Activated CD4-positive, alpha-beta T cell treated with anti-CD3 and anti-CD28 coated beads for 4 hours (primary cell): ENCODE data around the gene GZMB.
"Not testable (repeated sequence)": the region's sequence is repeated elsewhere in the genome, so short reads cannot be mapped to it uniquely, and the experiment has no call there.

ENCODE experiments used
- DNase-seq, 2 donors: peaks; one replicate each; pipeline ENCODE4 v3.0.0-alpha.2; 2020

Gene GZMB

DNA sequence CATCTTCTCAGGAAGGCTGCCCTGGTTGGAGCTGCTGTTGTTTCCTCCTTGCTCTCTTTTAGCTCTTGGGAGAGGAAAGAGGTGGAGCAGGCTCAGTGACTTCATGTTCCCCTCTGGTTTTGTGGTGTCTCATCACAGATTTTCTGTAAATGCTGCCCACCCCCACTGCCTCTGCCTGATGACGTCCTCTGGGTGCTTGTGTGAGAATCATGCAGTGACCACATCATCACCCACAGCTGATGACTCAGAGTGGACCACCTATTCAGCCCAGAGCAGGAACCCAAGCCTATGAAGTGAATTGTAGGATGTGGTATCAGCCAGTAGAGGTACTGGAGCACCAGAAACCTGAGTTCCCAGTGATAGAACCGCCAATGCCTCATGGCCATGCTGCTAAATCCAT is at the start of gene GZMB:
Gene GZMB, minus strand, starts transcription at position 33 of the 400 bp plus-strand sequence. Its CDS starts 30 bp downstream, at position 3.
- peak; percentile 47 for DNase-seq

DNA sequence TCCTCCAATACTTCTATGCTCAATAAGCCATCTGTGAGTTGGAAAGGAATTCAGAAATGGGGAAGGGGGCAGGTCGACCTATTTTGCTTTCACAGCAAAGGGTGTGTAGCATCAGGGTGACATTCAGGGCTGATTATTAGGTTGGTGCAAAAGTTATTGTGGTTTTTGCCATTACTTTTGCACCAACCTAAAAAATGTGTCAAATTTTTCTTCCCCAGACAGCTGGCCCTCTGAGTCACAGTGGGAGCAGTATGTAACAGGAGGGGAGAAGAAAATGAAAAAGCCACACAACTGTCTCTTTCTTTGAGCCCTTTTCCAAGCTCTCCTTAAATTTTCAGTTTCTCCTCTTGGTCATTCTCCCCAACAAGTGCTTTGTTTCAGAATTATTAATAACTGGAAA is 47.1 kb upstream of the GZMB start:
- no peak for DNase-seq

DNA sequence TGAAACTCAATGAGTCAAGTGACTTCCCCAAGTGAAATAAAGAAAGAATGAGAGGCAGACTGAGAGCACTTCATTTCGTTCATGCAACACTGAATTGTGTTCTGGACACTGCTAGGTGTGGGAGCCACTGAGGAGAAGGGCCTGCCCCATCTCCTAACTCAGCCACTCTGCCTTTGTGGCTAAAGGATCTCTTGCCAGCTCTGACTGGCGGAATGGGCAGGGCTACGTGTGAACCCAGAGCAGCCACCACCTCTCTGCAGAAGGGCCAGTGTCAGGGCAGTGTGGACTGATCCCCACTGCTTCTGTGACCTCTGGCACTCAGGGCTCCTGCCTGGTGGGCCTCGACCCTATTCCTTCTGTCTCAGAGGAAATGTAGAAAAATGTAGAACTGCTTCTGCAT is 46.5 kb upstream of the GZMB start:
- no peak for DNase-seq

- DNase-seq: no peak
Measured at GRCh38 chr14:24679248-24679961, 45.4 kb upstream of the GZMB start.

GRCh38 chr14:24678801-24679247 is 44.8 kb upstream of the GZMB start:
- DNase-seq: peak; percentile 84 to 85

GRCh38 chr14:24677956-24678355 is 44.0 kb upstream of the GZMB start:
- no peak for DNase-seq

GRCh38 chr14:24674204-24674970 is 40.4 kb upstream of the GZMB start:
- peak; percentile 34 to 43 for DNase-seq

- DNase-seq: peak; percentile 71 to 73
Measured at GRCh38 chr14:24673534-24674203, 39.7 kb upstream of the GZMB start.

DNA sequence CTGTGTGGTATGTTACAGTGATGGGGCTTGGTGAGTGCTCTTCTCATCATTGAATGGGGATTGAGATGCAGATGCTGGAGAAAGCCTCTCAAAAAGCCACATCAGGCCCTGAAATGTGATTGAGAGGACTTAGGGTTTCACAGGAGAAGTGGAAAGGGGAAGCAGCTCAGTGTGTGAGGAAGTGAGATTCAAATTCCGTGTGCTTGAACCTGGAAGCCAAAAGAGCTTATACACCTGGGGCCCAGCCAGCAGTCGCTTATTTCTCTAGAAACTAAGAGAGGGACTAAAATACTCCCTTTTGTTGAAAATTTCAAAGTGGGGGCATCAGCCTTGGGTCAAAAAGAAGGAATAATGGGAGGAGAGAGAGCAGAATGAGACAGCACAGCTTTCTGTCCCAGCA is 39.1 kb upstream of the GZMB start:
- DNase-seq: no peak

DNA sequence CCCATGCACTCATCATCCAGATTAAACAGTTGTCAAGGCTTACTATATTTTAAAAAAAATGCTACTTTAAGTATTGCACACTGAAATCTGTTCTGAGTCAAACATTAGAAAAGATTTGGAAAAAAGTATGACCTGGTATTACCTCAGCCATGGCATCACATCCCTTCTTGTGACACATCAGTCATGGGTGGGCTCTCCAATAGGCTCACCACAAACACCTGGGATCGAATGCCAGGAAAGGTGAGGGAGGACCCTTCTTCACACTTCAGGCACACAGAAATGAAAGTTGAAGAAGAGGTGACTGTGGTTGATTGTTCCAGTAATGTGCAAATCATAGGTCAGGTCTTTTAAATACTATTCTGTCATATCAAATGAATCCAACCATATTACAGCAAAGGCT is 36.6 kb upstream of the GZMB start:
- DNase-seq: no peak

DNA sequence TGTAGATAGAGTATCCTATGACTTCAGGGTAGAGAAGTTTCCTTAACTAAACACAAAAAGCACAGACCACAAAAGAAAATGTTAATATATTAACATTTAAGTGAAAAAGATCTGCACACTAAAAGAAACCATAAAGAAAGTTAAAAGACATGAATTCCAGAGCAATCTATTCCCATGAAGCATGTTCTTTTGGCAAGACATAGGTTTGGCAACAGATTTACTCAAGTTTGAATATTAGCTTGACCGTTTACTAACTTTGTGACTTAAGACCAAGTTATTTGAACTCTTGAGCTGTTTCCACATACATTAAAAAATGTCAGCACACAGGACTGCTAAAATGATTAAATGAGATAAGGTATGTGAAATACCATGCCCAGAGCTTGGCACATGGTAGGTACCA is 35.7 kb upstream of the GZMB start:
- DNase-seq: no peak

GRCh38 chr14:24665440-24665991 is 31.5 kb upstream of the GZMB start:
- DNase-seq: no peak

- no peak for DNase-seq
Measured at GRCh38 chr14:24664366-24664765, 30.4 kb upstream of the GZMB start.

DNA sequence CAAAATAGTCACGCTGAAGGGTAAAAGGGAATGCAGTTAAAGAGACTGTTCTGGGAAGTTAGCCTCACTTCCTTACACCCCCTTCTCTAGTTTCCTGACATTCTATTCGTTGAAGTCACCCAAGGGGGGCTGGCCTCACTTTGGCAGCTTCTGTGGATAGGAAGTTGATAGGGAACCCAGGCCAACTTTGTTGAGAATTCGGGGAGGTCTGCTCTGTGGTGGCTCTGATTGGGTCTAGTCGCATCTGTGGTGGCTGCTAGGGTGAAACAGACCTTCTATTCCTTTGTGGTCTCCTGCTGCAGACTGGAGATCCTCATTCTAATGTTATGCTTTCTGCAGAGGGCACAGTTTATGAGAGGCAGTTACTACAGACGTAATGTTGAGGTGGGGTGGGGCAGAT is 28.8 kb upstream of the GZMB start:
- DNase-seq: no peak

GRCh38 chr14:24659916-24660570 is 26.1 kb upstream of the GZMB start:
- no peak for DNase-seq

- not testable (repeated sequence) for DNase-seq
Measured at GRCh38 chr14:24648361-24648760, 14.4 kb upstream of the GZMB start.

DNA sequence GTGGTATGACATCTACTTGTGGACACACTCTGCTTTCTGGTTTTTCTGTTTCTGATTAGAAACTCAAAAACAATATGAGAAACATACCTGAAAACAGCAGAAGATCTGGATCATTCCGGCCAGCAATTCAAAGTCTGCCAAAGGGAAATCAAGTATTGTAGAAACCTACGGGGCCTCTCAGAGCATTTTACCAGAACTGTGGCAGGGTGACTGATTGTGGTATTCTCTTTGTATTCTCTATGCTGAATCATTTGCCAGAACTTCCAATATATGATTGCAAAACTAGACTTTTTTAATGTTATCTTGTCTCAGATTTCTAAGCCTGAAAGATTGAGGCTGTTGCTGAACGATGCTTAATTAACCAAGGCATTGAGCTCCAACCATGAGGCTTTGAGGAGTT is 5.9 kb upstream of the GZMB start:
- DNase-seq: no peak

GRCh38 chr14:24639270-24639669 is 5.3 kb upstream of the GZMB start:
- DNase-seq: no peak

DNA sequence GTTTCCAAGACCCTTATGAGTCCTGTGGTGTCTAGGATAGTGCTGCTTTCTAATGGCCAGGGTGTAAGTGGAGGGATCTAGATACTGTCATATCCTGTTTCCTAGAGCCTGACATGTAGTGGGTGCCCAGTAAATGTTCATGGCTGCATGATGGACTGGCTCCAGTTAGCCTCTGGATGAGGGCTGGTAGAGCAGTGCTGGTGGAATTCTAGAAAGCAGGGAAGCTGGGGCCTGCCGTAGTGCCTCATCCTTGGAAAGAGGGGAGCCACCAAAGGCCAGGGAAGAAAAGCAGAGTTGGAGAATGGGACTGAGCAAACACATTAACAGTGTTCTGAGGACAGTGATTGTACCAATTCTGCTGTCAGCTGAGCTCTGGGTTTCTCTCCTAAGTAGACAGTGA is 637 bp downstream of the GZMB start:
- no peak for DNase-seq

DNA sequence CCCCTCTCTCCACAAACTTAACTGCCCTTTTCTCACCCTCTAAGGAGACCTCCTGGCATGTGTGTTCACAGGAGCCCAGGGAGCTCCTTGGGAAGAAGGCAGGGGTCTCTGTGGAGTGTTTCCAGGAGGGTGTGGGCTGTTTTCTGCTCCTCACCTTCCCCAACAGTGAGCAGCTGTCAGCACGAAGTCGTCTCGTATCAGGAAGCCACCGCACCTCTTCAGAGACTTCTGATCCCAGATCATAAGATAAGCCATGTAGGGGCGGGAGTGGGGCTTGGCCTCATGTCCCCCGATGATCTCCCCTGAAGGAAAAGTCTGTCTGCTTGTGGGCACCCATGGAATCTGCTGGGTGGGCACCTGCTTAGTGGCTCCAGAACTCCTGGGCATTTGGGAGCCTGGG is 1.2 kb downstream of the GZMB start:
- no peak for DNase-seq

DNA sequence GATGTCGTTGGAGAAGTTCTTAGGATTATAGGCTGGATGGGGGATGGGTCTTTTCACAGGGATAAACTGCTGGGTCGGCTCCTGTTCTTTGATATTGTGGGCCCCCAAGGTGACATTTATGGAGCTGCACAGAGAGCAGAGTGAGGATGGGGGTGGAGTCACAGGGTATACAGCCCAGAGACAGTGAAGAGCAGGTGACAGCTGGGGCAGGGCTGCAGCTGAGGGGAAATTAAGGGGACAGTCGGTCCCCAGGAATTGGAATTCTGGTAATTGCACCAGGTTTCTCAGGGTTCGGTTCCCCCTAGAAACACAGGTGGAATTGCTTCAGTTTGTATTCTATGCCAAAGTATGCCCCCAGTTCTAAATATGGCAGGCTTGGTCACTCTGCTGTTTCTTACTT is 1.7 kb downstream of the GZMB start:
- DNase-seq: no peak

DNA sequence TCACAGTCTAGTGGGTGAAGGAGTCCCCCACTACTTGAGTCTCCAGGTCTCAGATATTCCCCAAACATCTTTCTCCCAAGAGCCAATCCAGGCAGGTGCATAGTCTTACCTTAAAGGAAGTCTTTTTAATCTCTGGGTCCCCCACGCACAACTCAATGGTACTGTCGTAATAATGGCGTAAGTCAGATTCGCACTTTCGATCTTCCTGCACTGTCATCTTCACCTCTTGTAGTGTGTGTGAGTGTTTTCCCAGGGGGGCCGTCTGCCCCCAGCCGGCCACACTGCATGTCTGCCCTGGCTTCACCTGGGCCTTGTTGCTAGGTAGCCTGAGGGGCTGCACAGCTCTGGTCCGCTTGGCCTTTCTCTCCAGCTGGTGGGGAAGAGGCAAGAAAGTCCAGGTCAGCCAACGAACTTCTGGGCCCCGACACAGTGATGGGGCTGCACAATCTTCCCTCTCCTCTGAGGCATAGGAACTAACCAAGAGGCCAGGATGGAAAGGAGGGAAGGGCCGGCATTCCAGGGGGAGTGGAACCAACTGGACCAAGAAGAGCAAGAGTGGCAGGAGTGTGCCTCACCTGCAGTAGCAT is 2.1 kb downstream of the GZMB start:
- DNase-seq: no peak
